Kasumi-1 (cell line): Measurements from ENCODE around the gene ARL13B.
"Not testable (repeated sequence)": the region's sequence is repeated elsewhere in the genome, so short reads cannot be mapped to it uniquely, and the experiment has no call there.

Experiments used
- DNase-seq, 2 experiments: peaks; one replicate each; lab custom pipeline; 2025; lab: John Stamatoyannopoulos, UW

ARL13B gene

GRCh38 chr3:94001191-94001590 is 21.2 kb downstream of the ARL13B start:
- DNase-seq, result no peak

GRCh38 chr3:94001827-94002495 is 22.0 kb downstream of the ARL13B start:
- DNase-seq, result no peak

GRCh38 chr3:94004301-94004910 is 24.5 kb downstream of the ARL13B start:
- peak; percentile 63 to 64 for DNase-seq

GRCh38 chr3:94008253-94008652 is 28.3 kb downstream of the ARL13B start:
- no peak for DNase-seq

DNA sequence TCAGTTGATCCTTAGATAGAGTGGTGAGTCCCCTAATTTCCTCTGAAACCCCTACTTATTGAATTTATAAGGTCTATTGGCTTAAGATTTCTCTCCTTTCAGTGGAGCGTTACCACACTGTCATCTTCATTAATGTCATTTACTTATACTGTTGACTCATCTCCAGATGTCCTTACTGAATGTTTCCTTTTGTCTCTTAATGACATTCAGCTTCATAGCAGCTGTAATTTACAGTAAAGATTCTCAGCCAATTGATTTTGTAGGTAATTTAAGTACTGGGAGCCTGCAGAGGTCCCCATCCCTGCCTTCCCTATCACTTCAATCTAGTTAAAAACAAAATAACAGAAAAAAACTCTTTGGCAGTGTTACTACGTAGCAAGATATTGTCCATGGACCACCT is 29.7 kb downstream of the ARL13B start:
- no peak for DNase-seq

DNA sequence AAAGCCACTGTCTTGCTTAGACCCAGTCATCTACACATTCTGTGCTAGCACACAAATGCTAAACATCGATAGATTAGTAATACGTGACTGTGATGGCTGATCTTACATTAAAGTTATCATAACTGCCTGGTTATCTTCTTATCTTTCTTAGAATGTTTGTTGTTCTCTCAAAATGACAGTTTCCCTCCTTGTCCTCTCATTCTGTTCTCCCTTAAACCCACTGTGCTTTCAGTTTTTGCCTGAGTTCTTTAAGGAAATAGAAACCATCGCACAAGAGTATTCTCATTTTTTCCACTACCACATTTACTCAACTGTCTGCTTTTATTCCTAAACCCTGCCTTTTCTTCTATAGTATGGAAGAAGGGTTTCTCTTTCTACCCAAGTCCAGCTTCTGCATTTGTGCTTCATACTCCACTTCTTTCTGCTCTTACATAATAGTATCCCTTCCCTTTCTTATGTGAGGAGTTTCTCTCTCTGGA is 31.3 kb downstream of the ARL13B start:
- peak; percentile 7 to 10 for DNase-seq

- no peak for DNase-seq
Measured at GRCh38 chr3:94012185-94012584, 32.2 kb downstream of the ARL13B start.

- DNase-seq, result no peak
Measured at GRCh38 chr3:94015025-94015424, 35.1 kb downstream of the ARL13B start.

GRCh38 chr3:94019659-94020058 is 39.7 kb downstream of the ARL13B start:
- no peak for DNase-seq

GRCh38 chr3:94020293-94020692 is 40.3 kb downstream of the ARL13B start:
- no peak for DNase-seq

GRCh38 chr3:94024385-94024784 is 44.4 kb downstream of the ARL13B start:
- no peak for DNase-seq

DNA sequence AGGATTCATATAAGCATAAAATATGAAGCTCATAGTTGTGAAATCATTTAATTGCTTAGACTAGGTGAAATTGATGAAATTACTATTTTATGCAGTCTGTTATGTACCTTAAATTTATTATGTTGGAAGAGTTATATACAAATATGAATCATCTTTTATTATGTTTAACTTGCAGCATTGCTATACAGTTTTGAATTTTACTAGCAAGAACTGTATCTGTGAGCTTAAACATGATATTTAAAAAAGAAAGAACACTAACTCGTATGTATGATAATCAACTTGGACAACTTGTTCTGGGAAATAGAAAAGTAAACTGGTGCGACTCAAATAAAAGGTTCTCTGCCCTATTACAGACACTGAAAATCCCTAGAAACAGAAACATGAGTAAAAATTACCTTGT is 46.7 kb downstream of the ARL13B start:
- no peak for DNase-seq

DNA sequence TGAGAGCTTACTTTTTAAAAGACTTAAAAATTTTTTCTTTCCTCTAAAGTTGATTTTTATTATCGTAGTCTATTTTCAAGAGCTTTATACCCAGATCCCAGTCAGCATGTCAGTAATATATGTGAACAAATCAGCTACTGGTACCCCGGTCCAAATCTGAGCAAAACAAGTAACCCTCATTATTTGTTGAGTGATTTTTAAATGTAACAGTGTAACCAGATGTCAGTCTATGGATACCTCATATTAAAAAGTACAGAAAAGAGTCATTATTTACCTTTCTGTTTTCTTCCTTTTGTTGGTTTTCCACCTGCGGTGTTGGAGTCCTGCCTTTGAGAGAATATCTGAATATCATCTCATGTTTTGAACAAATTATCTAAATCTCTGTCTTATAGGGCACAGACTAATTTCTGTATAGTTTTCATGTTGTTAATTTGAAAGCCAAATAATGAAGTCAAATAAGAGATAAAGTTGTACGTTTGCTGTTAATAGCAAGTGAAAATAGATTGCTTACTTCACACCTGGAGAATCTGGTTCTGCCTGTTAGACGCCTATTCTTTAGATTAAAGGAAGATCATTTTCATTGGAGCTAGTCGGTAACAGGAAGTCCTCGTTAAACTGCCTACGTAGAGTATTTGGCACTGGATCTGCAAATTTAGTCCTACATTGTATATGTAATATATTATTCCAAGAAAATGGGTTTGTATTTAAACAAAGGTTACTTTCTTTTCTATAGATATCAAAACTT is 48.3 kb downstream of the ARL13B start, which contains the start of gene STX19:
Gene STX19 (minus strand): TSS at position 505 of the 745 bp plus-strand sequence. CDS start 13,328 bp downstream, outside the sequence.
- no peak for DNase-seq

DNA sequence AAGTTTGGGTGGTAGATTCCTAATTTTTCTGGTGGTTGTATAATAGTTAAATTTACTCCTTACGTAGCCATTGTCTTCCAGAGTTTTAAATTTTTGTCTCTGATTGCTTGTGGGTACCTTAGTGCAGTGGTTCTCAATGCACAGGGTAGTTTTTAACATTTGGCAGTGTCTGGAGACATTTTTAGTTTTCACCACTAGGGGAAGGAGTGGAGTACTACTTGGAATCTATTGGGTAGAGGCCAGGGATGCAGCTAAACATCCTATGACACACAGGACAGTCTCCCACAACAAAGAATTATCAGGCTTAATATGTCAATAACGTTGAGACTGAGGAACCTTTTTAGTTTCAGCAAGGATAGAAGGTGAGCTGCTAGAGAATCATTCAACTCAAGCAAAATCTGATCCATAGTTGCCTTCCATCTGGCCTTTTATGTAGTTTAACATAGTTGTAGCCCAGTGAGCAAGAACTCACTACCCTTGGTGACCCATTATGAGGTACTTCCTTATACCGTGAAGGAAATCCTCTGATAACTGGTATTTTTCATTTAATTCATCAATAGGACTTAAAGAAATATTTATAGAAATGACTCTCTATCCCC is 57.1 kb downstream of the ARL13B start:
- peak; percentile 43 to 44 for DNase-seq

- no peak for DNase-seq
Measured at GRCh38 chr3:94043285-94043684, 63.3 kb downstream of the ARL13B start.

DNA sequence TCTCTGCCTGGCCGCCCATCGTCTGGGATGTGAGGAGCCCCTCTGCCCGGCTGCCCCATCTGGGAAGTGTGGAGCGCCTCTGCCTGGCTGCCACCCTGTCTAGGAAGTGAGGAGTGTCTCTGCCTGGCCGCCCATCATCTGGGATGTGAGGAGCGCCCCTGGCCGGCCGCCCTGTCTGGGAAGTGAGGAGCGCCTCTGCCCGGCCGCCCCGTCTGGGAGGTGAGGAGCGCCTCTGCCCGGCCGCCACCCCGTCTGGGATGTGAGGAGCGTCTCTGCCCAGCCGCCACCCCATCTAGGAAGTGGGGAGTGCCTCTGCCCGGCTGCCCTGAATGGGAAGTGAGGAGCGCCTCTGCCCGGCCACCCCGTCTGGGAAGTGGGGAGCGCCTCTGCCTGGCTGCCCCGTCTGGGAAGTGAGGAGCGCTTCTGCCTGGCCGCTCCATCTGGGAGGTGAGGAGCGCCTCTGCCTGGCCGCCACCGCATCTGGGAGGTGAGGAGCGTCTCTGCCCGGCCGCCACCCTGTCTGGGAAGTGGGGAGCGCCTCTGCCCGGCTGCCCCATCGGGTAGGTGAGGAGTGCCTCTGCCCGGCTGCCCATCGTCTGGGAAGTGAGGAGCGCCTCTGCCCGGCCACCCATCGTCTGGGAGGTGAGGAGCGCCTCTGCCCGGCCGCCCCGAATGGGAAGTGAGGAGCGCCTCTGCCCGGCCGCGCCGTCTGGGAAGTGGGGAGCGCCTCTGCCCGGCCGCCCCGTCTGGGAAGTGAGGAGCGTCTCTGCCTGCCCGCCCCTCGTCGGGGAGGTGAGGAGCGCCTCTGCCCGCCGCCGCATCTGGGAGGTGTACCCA is 64.4 kb downstream of the ARL13B start:
- DNase-seq, result not testable (repeated sequence)

GRCh38 chr3:94046533-94046932 is 66.6 kb downstream of the ARL13B start:
- DNase-seq, result no peak

DNA sequence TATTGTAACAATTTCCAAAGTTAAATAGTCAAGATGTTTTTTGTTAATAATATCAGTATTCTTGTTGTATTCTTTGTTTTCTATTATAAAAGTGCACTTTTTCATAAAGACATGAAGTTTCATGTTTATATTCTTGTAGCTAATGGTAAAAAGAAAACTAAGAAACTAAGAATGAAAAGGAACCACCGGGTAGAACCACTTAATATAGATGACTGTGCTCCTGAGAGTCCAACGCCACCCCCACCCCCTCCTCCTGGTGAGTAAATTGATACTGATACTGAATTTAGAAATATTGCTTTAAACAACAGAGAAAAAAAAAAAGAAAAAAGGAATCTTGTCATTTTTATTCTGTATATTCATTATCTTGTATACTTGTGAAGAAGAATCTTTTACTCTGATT is 69.3 kb downstream of the ARL13B start:
- DNase-seq, result no peak

- no peak for DNase-seq
Measured at GRCh38 chr3:94050546-94050945, 70.6 kb downstream of the ARL13B start.

GRCh38 chr3:94061297-94061696 is 81.3 kb downstream of the ARL13B start:
- DNase-seq, result no peak
